ENCODE measurements around the gene JAML.

The JAML gene

GRCh38 chr11:118206391-118207031, 18.3 kb downstream of the JAML start:
- no peaks in the 10 kb centered on the region for H3K9me3 ChIP-seq (ENCODE audit: insufficient read depth, low read depth, low read length)
- H3K36me3 ChIP-seq (ENCODE audit: insufficient read depth, low read length): no peaks in the 10 kb centered on the region
- peaks cover 20% of the 10 kb centered on the region for H3K4me1 ChIP-seq (ENCODE audit: insufficient read depth, low read length, poor library complexity, severe bottlenecking)
- no peaks in the 10 kb centered on the region for H3K79me2 ChIP-seq (ENCODE audit: insufficient read depth, low read length)
- peaks cover 8% of the 10 kb centered on the region for H3K27me3 ChIP-seq (ENCODE audit: insufficient read depth, low read length, poor library complexity, severe bottlenecking)
- peak overlapping the region; percentile 88 for H2AFZ ChIP-seq (ENCODE audit: low read length)
- no peak for TF ChIP-seq EZH2phosphoT487 (IDR thresholded peaks at IDR 0.05; ENCODE audit: borderline replicate concordance)
- TF ChIP-seq CTCF (conservative IDR thresholded peaks at IDR 0.05; ENCODE audit: low read length): no peak
- H3F3A ChIP-seq (ENCODE audit: low read depth): no peaks in the 10 kb centered on the region
- no peak overlapping the region for H3K4me3 ChIP-seq (ENCODE audit: low read length, poor library complexity, severe bottlenecking)
- H3K9ac ChIP-seq (ENCODE audit: low read depth, low read length, poor library complexity, severe bottlenecking): no peak overlapping the region
- H4K20me1 ChIP-seq (ENCODE audit: insufficient read depth, low read length, poor library complexity, severe bottlenecking): no peaks in the 10 kb centered on the region
- peak overlapping the region; percentile 19 for H3K4me2 ChIP-seq (ENCODE audit: low read depth, low read length, poor library complexity, severe bottlenecking)
- no peaks in the 10 kb centered on the region for H3K9me2 ChIP-seq (replicated peaks; ENCODE audit: low read depth, low read length)

DNA sequence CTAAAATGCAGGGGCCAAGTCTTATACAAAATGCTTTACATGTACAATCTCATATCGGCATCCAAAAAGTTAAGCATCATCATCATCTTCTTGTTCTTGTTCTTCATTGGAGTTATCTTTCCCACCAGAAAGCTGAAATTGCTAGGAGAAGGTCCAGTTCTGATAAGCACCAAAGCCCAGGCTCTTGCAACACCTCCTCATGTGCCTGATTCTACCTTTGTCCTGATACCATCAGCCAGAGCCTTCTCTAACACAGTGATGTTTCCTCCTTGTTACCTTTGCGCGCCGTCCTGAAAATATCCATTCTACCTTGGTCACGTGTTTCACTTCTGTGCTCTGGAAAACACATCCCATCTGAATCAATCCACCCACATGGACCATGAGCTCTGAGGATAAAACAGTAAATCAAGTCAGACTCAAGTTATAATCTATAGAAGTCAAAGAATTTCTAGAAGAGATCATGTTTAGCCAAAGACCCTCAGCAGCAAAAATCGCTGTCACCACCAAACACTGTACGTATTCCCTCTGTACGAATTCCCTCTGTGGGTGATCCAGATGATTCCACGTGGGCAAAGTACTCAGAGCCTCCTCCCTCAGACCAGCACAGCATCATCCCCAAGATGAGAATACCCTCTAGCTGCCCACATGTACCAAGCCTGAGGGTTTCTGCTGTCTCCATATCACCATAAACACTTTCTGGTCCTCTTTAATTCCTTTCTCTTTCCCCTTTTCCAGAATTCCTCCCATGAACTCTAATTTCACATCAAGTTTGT, 19.0 kb downstream of the JAML start:
- Histone ChIP-seq H3K4me2 (ENCODE audit: low read depth, low read length, poor library complexity, severe bottlenecking) (no peak overlapping the region), H3K4me3 (ENCODE audit: low read length, poor library complexity, severe bottlenecking) (no peak overlapping the region), H4K20me1 (ENCODE audit: insufficient read depth, low read length, poor library complexity, severe bottlenecking) (no peaks in the 10 kb centered on the region), H2AFZ (ENCODE audit: low read length) (peak overlapping the region; percentile 88), H3K79me2 (ENCODE audit: insufficient read depth, low read length) (no peaks in the 10 kb centered on the region), H3F3A (ENCODE audit: low read depth) (no peaks in the 10 kb centered on the region), H3K4me1 (ENCODE audit: insufficient read depth, low read length, poor library complexity, severe bottlenecking) (peaks cover 20% of the 10 kb centered on the region), H3K9me2 (replicated peaks; ENCODE audit: low read depth, low read length) (no peaks in the 10 kb centered on the region), H3K9ac (ENCODE audit: low read depth, low read length, poor library complexity, severe bottlenecking) (no peak overlapping the region), H3K9me3 (ENCODE audit: insufficient read depth, low read depth, low read length) (no peaks in the 10 kb centered on the region), H3K36me3 (ENCODE audit: insufficient read depth, low read length) (no peaks in the 10 kb centered on the region), H3K27me3 (ENCODE audit: insufficient read depth, low read length, poor library complexity, severe bottlenecking) (peaks cover 6% of the 10 kb centered on the region)
- TF ChIP-seq EZH2phosphoT487 (IDR thresholded peaks at IDR 0.05; ENCODE audit: borderline replicate concordance): no peak

GRCh38 chr11:118202599-118203422, 22.0 kb downstream of the JAML start:
- Histone ChIP-seq H4K20me1 (ENCODE audit: insufficient read depth, low read length, poor library complexity, severe bottlenecking) (no peaks in the 10 kb centered on the region), H3K9me3 (ENCODE audit: insufficient read depth, low read depth, low read length) (no peaks in the 10 kb centered on the region), H3K4me3 (ENCODE audit: low read length, poor library complexity, severe bottlenecking) (no peak overlapping the region), H3K9me2 (replicated peaks; ENCODE audit: low read depth, low read length) (no peaks in the 10 kb centered on the region), H3K9ac (ENCODE audit: low read depth, low read length, poor library complexity, severe bottlenecking) (no peak overlapping the region), H3K36me3 (ENCODE audit: insufficient read depth, low read length) (no peaks in the 10 kb centered on the region), H3K4me1 (ENCODE audit: insufficient read depth, low read length, poor library complexity, severe bottlenecking) (peaks cover 20% of the 10 kb centered on the region), H3K27me3 (ENCODE audit: insufficient read depth, low read length, poor library complexity, severe bottlenecking) (no peaks in the 10 kb centered on the region), H3F3A (ENCODE audit: low read depth) (no peaks in the 10 kb centered on the region), H2AFZ (ENCODE audit: low read length) (peak overlapping the region; percentile 19; the same call in 1 of the 2 replicates), H3K4me2 (ENCODE audit: low read depth, low read length, poor library complexity, severe bottlenecking) (peak overlapping the region; percentile 28), H3K79me2 (ENCODE audit: insufficient read depth, low read length) (no peaks in the 10 kb centered on the region)
- TF ChIP-seq CTCF (conservative IDR thresholded peaks at IDR 0.05; ENCODE audit: low read length) (no peak), EZH2phosphoT487 (IDR thresholded peaks at IDR 0.05; ENCODE audit: borderline replicate concordance) (no peak)
